Putamen (tissue), 1 donor: ENCODE measurements around the gene ELAPOR1.
"Not testable (repeated sequence)": the region's sequence is repeated elsewhere in the genome, so short reads cannot be mapped to it uniquely, and the experiment has no call there.

Experiments used
- DNase-seq: peaks from one replicate; pipeline ENCODE4 v3.0.0-alpha.2; 2016; ENCODE audit warnings: low spot score

ELAPOR1 gene

GRCh38 chr1:109137958-109138357 lies 24.0 kb downstream of the ELAPOR1 start:
- no peak for DNase-seq

GRCh38 chr1:109138358-109138757 lies 24.4 kb downstream of the ELAPOR1 start:
- DNase-seq, result no peak

GRCh38 chr1:109140392-109140791 lies 26.5 kb downstream of the ELAPOR1 start:
- DNase-seq, result no peak

- DNase-seq, result no peak
Observed at GRCh38 chr1:109142260-109142659, 28.3 kb downstream of the ELAPOR1 start.

- not testable (repeated sequence) for DNase-seq
Observed at GRCh38 chr1:109142725-109143124, 28.8 kb downstream of the ELAPOR1 start.

- no peak for DNase-seq
Observed at GRCh38 chr1:109148987-109149561, 35.2 kb downstream of the ELAPOR1 start.

- DNase-seq, result no peak
Observed at GRCh38 chr1:109149874-109150601, 36.1 kb downstream of the ELAPOR1 start.

- peak; percentile 85 for DNase-seq
Observed at GRCh38 chr1:109151146-109151990, 37.5 kb downstream of the ELAPOR1 start.

- DNase-seq, result no peak
Observed at GRCh38 chr1:109152196-109152595, 38.3 kb downstream of the ELAPOR1 start.

GRCh38 chr1:109156916-109157385 lies 43.0 kb downstream of the ELAPOR1 start:
- no peak for DNase-seq

GRCh38 chr1:109158433-109158832 lies 44.5 kb downstream of the ELAPOR1 start:
- DNase-seq, result peak; percentile 63

- no peak for DNase-seq
Observed at GRCh38 chr1:109159326-109159725, 45.4 kb downstream of the ELAPOR1 start.

- DNase-seq, result no peak
Observed at GRCh38 chr1:109160071-109160840, 46.3 kb downstream of the ELAPOR1 start.

- DNase-seq, result peak; percentile 59
Observed at GRCh38 chr1:109161858-109162606, 48.1 kb downstream of the ELAPOR1 start.

- DNase-seq, result no peak
Observed at GRCh38 chr1:109162626-109163025, 48.7 kb downstream of the ELAPOR1 start.

GRCh38 chr1:109163551-109163950 lies 49.6 kb downstream of the ELAPOR1 start:
- DNase-seq, result no peak
